ENCODE results near the gene RPUSD4.

RPUSD4 gene

GRCh38 chr11:126154691-126155090, 56.8 kb downstream of the RPUSD4 start:
- DNase-seq (ENCODE audit: low spot score in 2 of 2) = no peak
- H3K9me3 ChIP-seq = no peaks in the 10 kb centered on the region
- H3K4me1 ChIP-seq = no peaks in the 10 kb centered on the region
- in situ Hi-C loops (cut with MboI; ENCODE audit: low sequenced_read_pairs) = no loop called here
- no peaks in the 10 kb centered on the region for H3K27me3 ChIP-seq (ENCODE audit: low read depth)
- H3K36me3 ChIP-seq (replicated peaks) = no peaks in the 10 kb centered on the region
- no peak overlapping the region for H3K4me3 ChIP-seq

- H3K27me3 ChIP-seq (ENCODE audit: low read depth) = no peaks in the 10 kb centered on the region
- H3K4me3 ChIP-seq = no peak overlapping the region
- H3K36me3 ChIP-seq (replicated peaks) = no peaks in the 10 kb centered on the region
- no peak for DNase-seq (ENCODE audit: low spot score in 2 of 2)
- in situ Hi-C loops (cut with MboI; ENCODE audit: low sequenced_read_pairs) = no loop called here
- no peaks in the 10 kb centered on the region for H3K9me3 ChIP-seq
- no peaks in the 10 kb centered on the region for H3K4me1 ChIP-seq
Observed at GRCh38 chr11:126153972-126154371, 57.5 kb downstream of the RPUSD4 start.

- Histone ChIP-seq H3K27me3 (ENCODE audit: low read depth) (no peaks in the 10 kb centered on the region), H3K9me3 (no peaks in the 10 kb centered on the region), H3K36me3 (replicated peaks) (no peaks in the 10 kb centered on the region), H3K4me1 (no peaks in the 10 kb centered on the region), H3K4me3 (no peak overlapping the region)
- no peak for DNase-seq (ENCODE audit: low spot score in 2 of 2)
- in situ Hi-C loops (cut with MboI; ENCODE audit: low sequenced_read_pairs) = no loop called here
Observed at GRCh38 chr11:126153006-126153405, 58.4 kb downstream of the RPUSD4 start.

GRCh38 chr11:126152586-126152985, 58.9 kb downstream of the RPUSD4 start:
- in situ Hi-C loops (cut with MboI; ENCODE audit: low sequenced_read_pairs) = no loop called here
- no peak for DNase-seq (ENCODE audit: low spot score in 2 of 2)
- Histone ChIP-seq H3K9me3 (no peaks in the 10 kb centered on the region), H3K27me3 (ENCODE audit: low read depth) (no peaks in the 10 kb centered on the region), H3K4me3 (no peak overlapping the region), H3K36me3 (replicated peaks) (no peaks in the 10 kb centered on the region), H3K4me1 (no peaks in the 10 kb centered on the region)

GRCh38 chr11:126152152-126152551, 59.3 kb downstream of the RPUSD4 start:
- in situ Hi-C loops (cut with MboI; ENCODE audit: low sequenced_read_pairs) = no loop called here

More at GRCh38 chr11:126152152-126152551, 59.3 kb downstream of the RPUSD4 start:
- H3K9me3 ChIP-seq = no peaks in the 10 kb centered on the region
- no peaks in the 10 kb centered on the region for H3K4me1 ChIP-seq
- H3K4me3 ChIP-seq = no peak overlapping the region
- no peaks in the 10 kb centered on the region for H3K36me3 ChIP-seq (replicated peaks)
- no peaks in the 10 kb centered on the region for H3K27me3 ChIP-seq (ENCODE audit: low read depth)
- DNase-seq (ENCODE audit: low spot score in 2 of 2) = no peak
